SK-N-SH (cell line): Measurements from ENCODE around the gene LTBP1. TPM values are rescaled to one million over a fixed set of nuclear protein-coding genes. Genes with fewer than 3 reads are reported as not detected.

ENCODE experiments used
- CTCF ChIA-PET: fragments of 300-600, 350-600 bp; formaldehyde crosslinking; extraction: SDS; loops from one replicate; lab custom pipeline; 2021; lab: Yijun Ruan, JAX
- POLR2A ChIA-PET: fragments of 350-600 bp; sonication (Branson Sonifier 250); formaldehyde crosslinking; extraction: SDS; loops from one replicate; lab custom pipeline; 2020; ENCODE audit warnings: antibody characterized with exemption, inconsistent platforms; lab: Yijun Ruan, JAX
- DNase-seq: peaks from one replicate; pipeline ENCODE4 v3.0.0; 2012
- H2AFZ ChIP-seq: fragments of 200-600 bp; sonication (generic); 2 replicates; pipeline ENCODE4 v1.8.1; 2016; ENCODE audit warnings: antibody characterized with exemption, mild to moderate bottlenecking, low read depth
- H3F3A ChIP-seq: fragments of 200-600 bp; sonication (generic); replicated peaks from 2 replicates; pipeline ENCODE3; 2016; ENCODE audit warnings: antibody characterized with exemption, mild to moderate bottlenecking; ENCODE audit not compliant: insufficient read depth
- H3K27ac ChIP-seq, 2 experiments: fragments of 200-500 bp in 1 of 2; fragments of 200-600 bp in 1 of 2; sonication (Bioruptor generic) in 1 of 2; sonication (generic), shearing (Covaris generic) in 1 of 2; 2 replicates each; pipeline versions ENCODE4 v1.5.1 to v1.6.1; 2014 to 2016; ENCODE audit warnings: low read depth in 2 of 2, inconsistent platforms in 1 of 2, low read length in 1 of 2, mild to moderate bottlenecking in 1 of 2, mixed read lengths in 1 of 2
- H3K27me3 ChIP-seq: fragments of 200-600 bp; sonication (generic), shearing (Covaris generic); 2 replicates; pipeline ENCODE4 v1.6.1; 2016; ENCODE audit warnings: mixed run types; ENCODE audit not compliant: insufficient read depth
- H3K36me3 ChIP-seq, 2 experiments: fragments of 200-500 bp in 1 of 2; fragments of 200-600 bp in 1 of 2; sonication (Bioruptor generic) in 1 of 2; sonication (generic) in 1 of 2; replicated peaks in 1 of 2; 2 replicates each; pipeline versions ENCODE3 to v1.5.1; 2014 to 2016; ENCODE audit warnings: low read length in 1 of 2, mild to moderate bottlenecking in 1 of 2; ENCODE audit not compliant: insufficient read depth in 2 of 2, control insufficient read depth in 1 of 2
- H3K4me1 ChIP-seq, 2 experiments: fragments of 200-500 bp in 1 of 2; fragments of 200-600 bp in 1 of 2; sonication (Bioruptor generic) in 1 of 2; sonication (generic), shearing (Covaris generic) in 1 of 2; 2 replicates each; pipeline versions ENCODE4 v1.5.1 to v1.6.1; 2014 to 2016; ENCODE audit warnings: low read depth in 1 of 2, low read length in 1 of 2, mixed run types in 1 of 2; ENCODE audit not compliant: insufficient read depth in 2 of 2, control insufficient read depth in 1 of 2
- H3K4me2 ChIP-seq: fragments of 200-600 bp; sonication (generic), shearing (Covaris generic); 2 replicates; pipeline ENCODE4 v1.6.1; 2017; ENCODE audit warnings: mixed run types
- H3K4me3 ChIP-seq, 2 experiments: fragments of 200-500 bp in 1 of 2; fragments of 200-600 bp in 1 of 2; sonication (Bioruptor generic) in 1 of 2; sonication (generic), shearing (Covaris generic) in 1 of 2; 2 replicates each; pipeline versions ENCODE4 v1.5.1 to v1.8.1; 2014 to 2016; ENCODE audit warnings: low read depth in 2 of 2, inconsistent platforms in 1 of 2, low read length in 1 of 2, mild to moderate bottlenecking in 1 of 2, mixed read lengths in 1 of 2, moderate library complexity in 1 of 2
- H3K79me2 ChIP-seq: fragments of 200-600 bp; sonication (generic); 2 replicates; pipeline ENCODE4 v1.8.1; 2017; ENCODE audit warnings: mild to moderate bottlenecking; ENCODE audit not compliant: insufficient read depth
- H3K9ac ChIP-seq: fragments of 200-600 bp; sonication (generic); 2 replicates; pipeline ENCODE4 v1.6.1; 2017; ENCODE audit warnings: mixed run types
- H3K9me2 ChIP-seq: fragments of 200-600 bp; sonication (generic); 2 replicates; pipeline ENCODE4 v1.6.1; 2017; ENCODE audit warnings: mixed run types
- H3K9me3 ChIP-seq: fragments of 200-600 bp; sonication (generic); 2 replicates; pipeline ENCODE4 v1.6.1; 2017; ENCODE audit warnings: mixed run types, mild to moderate bottlenecking, moderate library complexity
- H4K20me1 ChIP-seq: fragments of 200-600 bp; sonication (generic); 2 replicates; pipeline ENCODE4 v1.6.1; 2017; ENCODE audit warnings: mild to moderate bottlenecking, mixed run types; ENCODE audit not compliant: insufficient read depth
- CHD2 ChIP-seq: fragments of 150-350 bp; IDR thresholded peaks from 2 replicates; pipeline ENCODE4 v1.6.1; 2018; ENCODE audit warnings: low read length; ENCODE audit not compliant: partially characterized antibody
- ELF1 ChIP-seq: IDR thresholded peaks from 2 replicates; pipeline ENCODE4 v1.4.0; 2012
- EP300 ChIP-seq, 2 experiments: IDR thresholded peaks; 2 replicates each; pipeline versions ENCODE4 v1.4.0 to v1.6.1; 2012; ENCODE audit warnings: borderline replicate concordance in 1 of 2, low read depth in 1 of 2, low read length in 1 of 2
- FOSL2 ChIP-seq: IDR thresholded peaks from 2 replicates; pipeline ENCODE4 v1.4.0; 2012; ENCODE audit warnings: low read depth, mild to moderate bottlenecking, moderate library complexity, borderline replicate concordance
- FOXJ3 ChIP-seq: sonication (generic); formaldehyde crosslinking; IDR thresholded peaks from 2 replicates; pipeline ENCODE4 v1.5.1; 2020; ENCODE audit warnings: mild to moderate bottlenecking, missing genetic modification reagents
- GATA2 ChIP-seq: sonication (generic); formaldehyde crosslinking; IDR thresholded peaks from 2 replicates; pipeline ENCODE4 v1.5.0; 2020; ENCODE audit warnings: mild to moderate bottlenecking, missing genetic modification reagents
- JUND ChIP-seq: IDR thresholded peaks from 2 replicates; pipeline ENCODE4 v1.4.0; 2012
- MEF2A ChIP-seq: IDR thresholded peaks from 2 replicates; pipeline ENCODE4 v1.4.0; 2012; ENCODE audit warnings: low read depth, borderline replicate concordance
- MXI1 ChIP-seq: IDR thresholded peaks from 2 replicates; pipeline ENCODE4 v1.6.1; 2012; ENCODE audit warnings: mild to moderate bottlenecking, low read depth, low read length, improper control_type of control experiment
- RAD21 ChIP-seq: IDR thresholded peaks from 2 replicates; pipeline ENCODE4 v1.6.1; 2012; ENCODE audit warnings: mild to moderate bottlenecking, low read length
- RCOR1 ChIP-seq: fragments of 150-350 bp; IDR thresholded peaks from 2 replicates; pipeline ENCODE4 v1.6.1; 2017; ENCODE audit warnings: antibody characterized with exemption, low read length
- RFX5 ChIP-seq: IDR thresholded peaks from 2 replicates; pipeline ENCODE4 v1.6.1; 2012; ENCODE audit warnings: mild to moderate bottlenecking, improper control_type of control experiment, low read length
- SIN3A ChIP-seq: IDR thresholded peaks from 2 replicates; pipeline ENCODE4 v1.6.1; 2012; ENCODE audit warnings: low read depth, mild to moderate bottlenecking, low read length, moderate library complexity, borderline replicate concordance
- TCF12 ChIP-seq: IDR thresholded peaks from 2 replicates; pipeline ENCODE4 v1.4.0; 2012
- YY1 ChIP-seq: IDR thresholded peaks from 2 replicates; pipeline ENCODE4 v1.4.0; 2012; ENCODE audit warnings: low read depth, mild to moderate bottlenecking
- WGBS: methylation state at CpG from one replicate; pipeline ENCODE4 v1.1.6; 2017; ENCODE audit warnings: low lambda C conversion rate; 5-methylcytosine and 5-hydroxymethylcytosine counted together
- polyA plus RNA-seq, 3 experiments: library from polyadenylated mRNA; depleted of rRNA; stranded (reverse); fragments of >200 nt; gene quantifications; 2 replicates each; pipeline ENCODE4 v1.2.3, GENCODE V29; 2012

The LTBP1 gene
- polyA plus RNA-seq, 1 of the 3 experiments (the other 2 are of a cell fraction): 467 TPM

DNA sequence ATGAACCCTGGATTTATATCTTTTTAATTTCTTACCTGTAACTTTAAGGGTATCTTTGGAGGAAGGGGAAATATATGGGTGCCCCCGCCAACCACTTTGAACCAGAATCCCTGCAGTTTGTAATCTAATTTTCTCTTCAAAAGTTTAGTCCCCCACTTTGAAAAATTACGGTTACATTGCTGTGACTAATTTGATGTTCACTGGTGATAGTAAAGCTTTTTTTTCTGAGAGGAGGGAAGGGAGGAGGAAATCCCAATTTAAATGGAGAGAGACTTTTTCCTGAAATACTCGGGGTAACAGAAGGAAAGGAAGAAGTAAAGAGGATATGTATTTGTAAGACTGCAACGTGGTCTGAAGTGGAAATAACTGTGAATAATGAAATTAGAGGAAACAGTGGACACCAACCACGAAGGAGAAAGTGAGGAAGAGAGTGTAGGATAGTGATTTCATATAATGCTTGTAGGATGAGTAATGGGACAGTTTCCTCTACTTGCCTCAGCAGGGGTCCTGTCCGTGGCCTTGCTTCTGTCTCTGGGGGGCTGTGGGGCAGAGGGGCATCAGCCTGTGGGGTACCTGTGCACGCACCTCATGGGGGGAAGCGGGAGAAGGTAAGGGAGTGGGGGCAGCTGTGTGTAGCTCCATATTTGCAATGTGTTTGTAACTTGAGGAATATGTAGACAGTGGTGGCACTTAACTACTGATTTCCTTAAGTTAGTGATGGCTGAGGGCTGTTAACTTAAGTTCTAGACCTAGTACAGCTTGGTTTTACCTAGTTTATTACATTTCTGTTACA lies 161.1 kb downstream of the LTBP1 start:
- Histone ChIP-seq H3K9ac (peak overlapping the region; percentile 41), H3K79me2 (no peaks in the 10 kb centered on the region), H3K9me3 (no peaks in the 10 kb centered on the region), H3K4me1 (peaks cover 14 to 31% of the 10 kb centered on the region in 2 experiments), H3K4me2 (peak overlapping the region; percentile 59), H3K4me3 (peak overlapping the region in 1 of 2 experiments; percentile 1; a peak in 1 of 4 replicates), H3K27me3 (no peaks in the 10 kb centered on the region), H3K9me2 (no peaks in the 10 kb centered on the region), H2AFZ (peak overlapping the region; percentile 47; the same call in 1 of the 2 replicates), H4K20me1 (no peaks in the 10 kb centered on the region), H3K27ac (peak overlapping the region; percentile 20 to 60), H3K36me3 (peaks cover 0 to 5% of the 10 kb centered on the region in 2 experiments), H3F3A (peaks cover 9% of the 10 kb centered on the region)
- ChIA-PET CTCF (interaction anchor here (1.0 to 2.8 kb wide), 2 partner anchors 11 to 18 kb away, joined by 3 to 10 read pairs; no protein-coding TSS in a partner anchor), POLR2A (interaction anchor here (0.6 kb wide), 1 partner anchor 46 kb away, joined by 3 read pairs; no protein-coding TSS in a partner anchor)
- 42% methylated on average over 8 of the region's 8 CpGs for WGBS
- TF ChIP-seq FOSL2 (0 out of 2 replicates have a peak, but pooled peaks have one; percentile 2), JUND (no peak)
- DNase-seq: no peak

- H3K9me2 ChIP-seq: no peaks in the 10 kb centered on the region
- no peaks in the 10 kb centered on the region for H3K9me3 ChIP-seq
- H2AFZ ChIP-seq: no peak overlapping the region
- H3F3A ChIP-seq: peaks cover 9% of the 10 kb centered on the region
- peaks cover 0 to 5% of the 10 kb centered on the region in 2 experiments for H3K36me3 ChIP-seq
- H3K27ac ChIP-seq: peak overlapping the region; percentile 60; a peak in 3 of 4 replicates
- peak overlapping the region; percentile 59 for H3K4me2 ChIP-seq
- no peak overlapping the region for H3K4me3 ChIP-seq
- H3K27me3 ChIP-seq: no peaks in the 10 kb centered on the region
- H4K20me1 ChIP-seq: no peaks in the 10 kb centered on the region
- ChIA-PET CTCF (interaction anchor here (1.0 to 2.8 kb wide), 2 partner anchors 10 to 17 kb away, joined by 3 to 10 read pairs; no protein-coding TSS in a partner anchor), POLR2A (interaction anchor here (0.6 kb wide), 1 partner anchor 47 kb away, joined by 3 read pairs; no protein-coding TSS in a partner anchor)
- peak overlapping the region; percentile 41; the same call in 1 of the 2 replicates for H3K9ac ChIP-seq
- no peaks in the 10 kb centered on the region for H3K79me2 ChIP-seq
- peaks cover 14 to 28% of the 10 kb centered on the region in 2 experiments for H3K4me1 ChIP-seq
- peak; percentile 74 for DNase-seq
- peak; percentile 78 for TF ChIP-seq GATA2 (CRISPR knock-in tag)
- peak; percentile 55; the same call in 1 of the 2 replicates for TF ChIP-seq MEF2A
- TF ChIP-seq FOXJ3: peak; percentile 88
- no peak for TF ChIP-seq ELF1
- no peak for TF ChIP-seq YY1
- no peak for TF ChIP-seq SIN3A
- TF ChIP-seq CHD2: peak; percentile 55
- no peak for TF ChIP-seq RFX5
- TF ChIP-seq EP300 (IDR thresholded peaks at IDR 0.05; ENCODE audit: borderline replicate concordance in 1 of 2, low read depth in 1 of 2, low read length in 1 of 2): peak in 1 of 2 experiments; percentile 77; a peak in 1 of 4 replicates
- TF ChIP-seq RAD21: 0 out of 2 replicates have a peak, but pooled peaks have one; percentile 1
- peak; percentile 30; the same call in 1 of the 2 replicates for TF ChIP-seq TCF12
- 0 out of 2 replicates have a peak, but pooled peaks have one; percentile 8 for TF ChIP-seq MXI1
- peak; percentile 83 for TF ChIP-seq RCOR1
- WGBS: 63% methylated on average over 11 of the region's 11 CpGs
Measured at GRCh38 chr2:33108483-33109443, 162.0 kb downstream of the LTBP1 start.
